ENCODE data around the gene PPP2R1B.

Gene PPP2R1B

GRCh38 chr11:111703576-111703975 is 62.6 kb downstream of the PPP2R1B start:
- no peak for TF ChIP-seq CTCF (IDR thresholded peaks at IDR 0.05)
- Histone ChIP-seq H3K27ac (no peak overlapping the region), H3K4me3 (no peak overlapping the region)
- DNase-seq (ENCODE audit: low spot score), result no peak

- DNase-seq (ENCODE audit: low spot score), result no peak
- H3K4me3 ChIP-seq, result no peak overlapping the region
- TF ChIP-seq CTCF (IDR thresholded peaks at IDR 0.05), result no peak
- no peak overlapping the region for H3K27ac ChIP-seq
Observed at GRCh38 chr11:111702623-111703022, 63.6 kb downstream of the PPP2R1B start.

DNA sequence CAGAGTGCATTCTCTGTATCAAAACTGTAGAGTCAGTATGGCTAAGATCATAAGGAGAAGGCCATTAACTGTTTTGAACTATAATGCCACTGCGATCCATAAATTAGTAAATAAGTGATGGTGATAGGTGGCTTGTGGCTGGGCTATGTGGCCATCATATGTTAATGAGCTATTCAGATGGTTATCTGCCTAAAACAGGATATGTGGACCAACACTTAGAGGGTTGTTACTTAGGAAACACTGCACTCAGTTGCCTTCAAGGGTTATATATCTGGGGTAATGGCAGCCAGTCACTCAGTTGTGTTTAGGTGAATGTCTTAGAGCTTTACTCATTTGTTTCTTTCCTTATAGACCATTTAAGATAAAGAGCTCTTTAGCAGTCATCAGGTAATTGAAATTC is 66.0 kb downstream of the PPP2R1B start:
- Histone ChIP-seq H3K4me3 (no peak overlapping the region), H3K27ac (no peak overlapping the region)
- no peak for DNase-seq (ENCODE audit: low spot score)
- TF ChIP-seq CTCF (IDR thresholded peaks at IDR 0.05), result no peak

DNA sequence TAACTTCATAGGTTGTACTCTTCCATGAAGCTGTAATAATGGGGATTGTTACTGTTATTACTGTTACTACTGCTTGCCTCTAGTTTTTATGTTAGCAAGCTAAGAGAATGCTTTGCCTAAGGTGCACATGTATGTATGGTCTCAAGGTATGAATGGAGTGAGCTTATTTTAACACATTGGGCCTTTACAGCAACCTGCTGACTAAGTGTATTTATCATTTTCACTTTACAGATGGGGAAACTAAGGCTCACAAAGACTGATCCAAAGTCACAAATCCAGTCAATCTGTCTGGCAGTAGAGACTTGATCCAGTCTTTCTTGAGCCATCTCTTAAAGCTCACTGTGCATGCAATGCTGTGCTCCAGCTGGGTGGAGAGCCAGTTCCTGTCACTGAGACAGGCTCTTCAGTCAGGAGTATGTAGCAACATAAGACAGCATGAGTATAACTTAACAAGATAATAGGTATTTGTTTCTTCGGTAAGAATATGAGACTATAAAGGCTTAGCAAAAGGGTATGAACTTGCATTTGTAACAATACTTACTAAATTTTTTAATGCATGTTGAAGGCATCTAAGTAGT is 66.5 kb downstream of the PPP2R1B start:
- no peak for DNase-seq (ENCODE audit: low spot score)
- H3K27ac ChIP-seq, result no peak overlapping the region
- TF ChIP-seq CTCF (IDR thresholded peaks at IDR 0.05), result no peak
- H3K4me3 ChIP-seq, result no peak overlapping the region

- H3K27ac ChIP-seq, result no peak overlapping the region
- H3K4me3 ChIP-seq, result no peak overlapping the region
- TF ChIP-seq CTCF (IDR thresholded peaks at IDR 0.05), result no peak
- DNase-seq (ENCODE audit: low spot score), result no peak
Observed at GRCh38 chr11:111698852-111699559, 67.2 kb downstream of the PPP2R1B start.

DNA sequence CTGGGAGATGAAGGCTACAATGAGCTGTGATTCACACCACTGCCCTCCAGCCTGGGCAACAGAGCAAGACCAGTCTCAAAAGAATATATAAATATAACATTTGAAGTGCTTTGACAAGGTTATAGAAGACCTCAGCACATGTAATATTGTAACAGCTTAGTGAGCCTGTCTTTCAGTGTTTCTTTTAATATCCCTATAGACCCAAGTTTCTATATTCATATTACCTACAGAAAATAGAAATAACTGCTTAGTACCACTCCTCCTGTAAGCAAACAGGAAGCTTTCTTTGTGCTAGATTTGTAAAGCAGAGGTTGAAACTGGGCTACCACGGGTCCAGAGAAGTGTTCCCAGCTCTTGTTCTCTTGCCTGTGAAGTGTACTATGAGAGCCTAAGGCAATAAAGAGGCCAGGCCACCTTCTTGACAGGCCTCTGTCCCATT is 68.2 kb downstream of the PPP2R1B start:
- no peak for DNase-seq (ENCODE audit: low spot score)
- H3K27ac ChIP-seq, result no peak overlapping the region
- TF ChIP-seq CTCF (IDR thresholded peaks at IDR 0.05), result no peak
- no peak overlapping the region for H3K4me3 ChIP-seq

GRCh38 chr11:111696556-111696955 is 69.6 kb downstream of the PPP2R1B start:
- no peak for TF ChIP-seq CTCF (IDR thresholded peaks at IDR 0.05)
- H3K4me3 ChIP-seq, result no peak overlapping the region
- DNase-seq (ENCODE audit: low spot score), result no peak
- H3K27ac ChIP-seq, result no peak overlapping the region

All from coronary artery (tissue), 2 donors.